H4 (cell line): Measurements from ENCODE around the gene ZNG1F. TPM values are rescaled to one million over a fixed set of nuclear protein-coding genes. Genes with fewer than 3 reads are reported as not detected.
"Not testable (repeated sequence)": the region's sequence is repeated elsewhere in the genome, so short reads cannot be mapped to it uniquely, and the experiment has no call there.

Experiments
- DNase-seq: peaks from one replicate; pipeline ENCODE4 v3.0.0-alpha.2; 2015; ENCODE audit warnings: low spot score
- total RNA-seq: library from RNA; depleted of rRNA; stranded (reverse); fragments of >200 nt; shearing (Covaris generic); gene quantifications from 2 replicates; pipeline ENCODE4 v1.2.3, GENCODE V29; 2014; rRNA removed

The ZNG1F gene
- 2.7 and 14.8 TPM in 2 replicates for total RNA-seq

DNA sequence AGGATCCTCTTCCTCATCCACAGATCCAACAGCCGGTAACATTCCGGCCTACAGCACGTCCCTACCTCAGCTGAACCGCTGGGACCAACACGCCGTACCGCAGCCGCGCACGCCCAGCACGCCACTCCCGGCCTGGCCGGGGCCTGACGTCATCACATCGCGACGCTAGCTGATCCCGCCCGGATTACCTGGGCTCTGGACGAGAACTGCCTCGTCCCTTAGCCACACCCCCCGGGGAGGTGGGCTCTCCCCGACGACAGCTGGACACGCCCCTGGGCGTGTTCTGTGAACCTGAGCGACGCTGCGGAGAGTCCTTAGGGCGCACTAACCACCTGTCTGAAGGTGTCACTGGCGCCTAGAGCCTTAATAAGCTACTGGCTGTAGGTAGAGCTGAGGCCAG is at the start of gene ZNG1F:
ZNG1F (minus strand) TSS at position 101 of the 400 bp plus-strand sequence; CDS start at position 42, 59 bp downstream.
- not testable (repeated sequence) for DNase-seq

DNA sequence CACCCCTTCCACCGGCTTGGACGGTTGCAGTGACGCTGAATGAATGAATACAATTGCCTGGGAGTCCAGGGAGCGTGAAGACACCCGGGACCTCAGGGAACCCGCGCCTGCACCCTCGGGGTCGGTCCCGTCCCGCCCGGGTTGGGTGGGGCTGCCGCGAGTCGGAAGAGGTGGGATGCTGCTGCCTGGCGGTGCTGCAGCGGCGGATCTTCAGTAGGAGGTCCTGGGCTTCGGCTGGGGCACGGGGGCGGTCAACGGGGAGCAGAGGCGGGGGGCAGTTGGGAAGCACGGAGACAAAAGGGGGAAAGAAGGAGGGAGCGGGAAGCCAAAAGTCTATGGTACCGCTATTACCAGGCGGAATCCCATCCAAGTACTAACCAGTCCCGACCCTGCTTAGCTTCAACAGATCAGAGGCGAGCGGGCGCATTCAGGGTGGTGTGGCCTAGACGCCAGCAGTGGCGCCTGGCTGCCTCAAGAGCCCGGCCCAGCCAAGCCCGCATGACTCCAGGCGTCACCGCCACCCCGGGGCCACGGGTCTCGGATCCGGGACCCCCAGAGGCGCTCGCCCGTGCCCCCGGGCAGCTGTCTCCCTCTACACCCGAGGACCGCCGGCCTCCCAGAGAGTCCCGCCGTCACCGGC is 48.1 kb upstream of the ZNG1F start:
- not testable (repeated sequence) for DNase-seq

GRCh38 chr9:41236486-41237109 is 47.5 kb upstream of the ZNG1F start:
- DNase-seq: not testable (repeated sequence)

DNA sequence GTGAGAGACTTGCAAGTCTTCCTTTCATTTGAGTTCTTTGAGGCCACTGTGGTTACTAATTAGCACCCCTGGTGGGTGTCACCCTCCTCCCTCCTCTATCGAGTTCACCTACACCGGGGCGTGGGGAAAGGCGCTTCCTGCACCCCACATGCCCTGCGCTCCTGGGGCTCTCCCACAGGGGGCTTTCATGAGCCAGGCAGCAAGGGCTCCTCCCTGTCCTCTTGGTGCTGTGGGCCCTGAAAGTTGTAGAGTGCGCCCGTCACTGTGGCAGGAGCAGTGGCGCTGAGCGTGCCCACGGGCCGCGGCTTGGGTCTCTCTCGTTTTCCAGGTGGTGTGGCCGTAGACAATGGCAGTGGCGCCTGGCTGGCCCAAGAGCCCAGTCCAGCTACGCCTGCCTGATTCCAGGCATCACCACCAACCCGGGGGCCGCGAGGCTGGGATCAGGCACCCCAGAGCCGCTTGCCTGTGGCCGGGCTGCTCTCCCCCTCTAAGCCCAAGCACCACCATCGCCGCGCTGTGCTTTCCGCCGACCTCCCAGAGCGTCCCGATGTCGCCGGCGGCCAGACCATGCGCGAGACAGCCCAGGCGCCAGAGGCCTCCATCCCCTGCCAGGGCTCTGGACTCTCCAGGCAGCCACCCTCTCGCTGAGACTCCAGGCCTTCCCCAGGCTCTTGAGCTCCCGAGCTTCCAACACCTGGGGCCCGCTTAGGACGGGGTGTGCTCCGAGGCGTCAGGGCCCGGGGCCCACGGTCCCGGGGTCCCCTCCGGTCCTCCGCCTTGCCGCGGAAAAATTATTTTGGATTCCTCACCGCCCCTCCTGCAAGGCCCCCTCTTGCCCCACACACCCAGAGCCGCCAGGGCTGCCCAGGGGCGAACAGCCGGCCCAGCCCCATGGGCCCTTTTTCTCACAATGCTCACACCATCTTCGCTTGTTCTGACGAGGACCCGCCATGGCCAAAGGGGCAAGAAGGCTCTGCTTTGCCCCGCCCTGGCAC is 46.0 kb upstream of the ZNG1F start:
- DNase-seq: not testable (repeated sequence)

DNA sequence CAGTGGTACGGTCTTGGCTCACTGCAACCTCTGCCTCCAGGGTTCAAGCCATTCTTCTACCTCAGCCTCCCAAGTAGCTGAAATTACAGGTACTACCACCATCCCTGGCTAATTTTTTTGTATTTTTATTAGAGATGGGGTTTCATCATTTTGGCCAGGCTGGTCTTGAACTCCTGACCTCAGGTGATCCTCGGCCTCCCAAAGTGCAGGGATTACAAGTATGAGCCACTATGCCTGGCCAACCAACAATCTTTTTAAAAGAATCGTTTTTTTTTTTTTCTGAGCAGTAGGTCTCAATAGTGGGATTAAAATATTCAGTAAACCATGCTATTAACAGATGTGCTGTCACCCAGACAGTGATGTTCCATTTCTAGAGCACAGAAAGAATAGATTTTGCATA is 45.1 kb upstream of the ZNG1F start:
- not testable (repeated sequence) for DNase-seq

DNA sequence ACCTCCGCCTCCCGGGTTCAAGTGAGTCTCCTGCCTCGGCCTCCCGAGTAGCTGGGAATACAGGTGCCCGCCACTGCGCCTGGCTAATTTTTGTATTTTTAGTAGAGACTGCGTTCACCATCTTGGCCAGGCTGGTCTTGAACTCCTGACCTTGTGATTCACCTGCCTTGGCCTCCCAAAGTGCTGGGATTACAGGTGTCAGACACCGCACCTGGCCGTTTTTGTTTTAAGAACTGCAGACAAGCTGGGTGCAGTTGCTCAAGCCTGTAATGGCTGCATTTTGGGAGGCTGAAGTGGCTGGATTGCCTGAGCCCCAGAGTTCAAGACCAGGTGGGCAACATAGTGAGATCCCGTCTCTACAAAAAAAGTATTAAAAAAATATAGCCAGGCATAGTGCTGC is 43.2 kb upstream of the ZNG1F start:
- not testable (repeated sequence) for DNase-seq

DNA sequence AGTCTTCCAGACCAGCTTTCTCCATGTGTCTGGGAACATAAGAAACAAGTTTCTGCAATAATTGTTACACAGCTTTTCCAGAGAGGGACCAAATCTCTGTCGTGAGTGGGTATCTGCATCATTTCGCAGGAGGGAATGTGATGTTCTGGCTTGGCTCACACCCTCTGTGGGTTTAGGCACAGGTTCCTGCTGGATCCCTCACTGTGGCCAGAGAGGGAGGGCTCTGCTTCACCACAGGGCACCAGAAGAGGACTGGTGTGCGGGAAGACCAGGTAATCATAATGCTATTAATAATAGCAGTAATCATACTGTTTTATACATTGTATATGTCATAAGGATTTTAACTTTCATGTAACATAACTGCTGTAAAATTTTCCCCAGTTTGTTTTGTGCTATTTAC is 41.3 kb upstream of the ZNG1F start:
- DNase-seq: peak; percentile 9

- peak; percentile 48 for DNase-seq
Measured at GRCh38 chr9:41229408-41230401, 40.6 kb upstream of the ZNG1F start.

GRCh38 chr9:41219831-41220230 is 30.7 kb upstream of the ZNG1F start:
- not testable (repeated sequence) for DNase-seq

- not testable (repeated sequence) for DNase-seq
Measured at GRCh38 chr9:41188439-41188838, 678 bp downstream of the ZNG1F start.

DNA sequence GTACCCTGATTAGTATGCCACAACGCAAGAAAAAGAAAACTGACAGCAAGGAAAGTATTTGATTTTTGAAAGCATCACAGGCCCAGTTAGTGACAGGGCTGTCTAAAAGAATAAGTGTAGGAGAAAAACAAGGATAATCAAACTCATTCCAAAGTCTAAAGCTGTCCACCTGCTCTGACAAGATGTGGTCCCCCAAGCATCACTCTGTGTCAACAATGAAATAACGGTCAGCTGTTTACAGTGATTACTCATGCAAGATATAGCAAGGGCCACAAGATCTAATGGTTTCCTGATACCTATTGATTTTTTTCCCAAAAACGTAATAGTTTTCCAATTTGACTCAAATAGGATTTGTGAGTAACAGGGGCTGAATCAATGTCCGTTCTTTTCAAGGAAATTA is 14.1 kb downstream of the ZNG1F start:
- not testable (repeated sequence) for DNase-seq

- not testable (repeated sequence) for DNase-seq
Measured at GRCh38 chr9:41150116-41150515, 39.0 kb downstream of the ZNG1F start.

DNA sequence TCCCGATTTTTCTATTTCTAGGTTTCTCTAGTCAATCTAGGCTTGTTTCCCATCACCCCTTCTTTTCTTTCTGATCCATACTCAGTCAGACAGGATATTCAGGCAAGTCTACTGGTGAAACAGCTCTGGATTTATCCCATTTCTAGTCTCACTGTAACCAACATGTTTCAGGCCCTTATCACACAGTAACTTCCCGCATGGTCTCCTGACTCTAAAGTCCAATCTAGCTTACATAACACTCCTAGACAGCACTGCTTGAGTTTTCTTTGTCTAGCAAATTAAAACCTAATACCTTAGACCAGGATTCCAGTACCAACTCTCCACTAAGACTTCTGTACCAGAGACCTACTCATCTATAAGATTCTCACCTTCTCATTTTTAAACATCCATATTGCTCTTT is 47.2 kb downstream of the ZNG1F start:
- not testable (repeated sequence) for DNase-seq

DNA sequence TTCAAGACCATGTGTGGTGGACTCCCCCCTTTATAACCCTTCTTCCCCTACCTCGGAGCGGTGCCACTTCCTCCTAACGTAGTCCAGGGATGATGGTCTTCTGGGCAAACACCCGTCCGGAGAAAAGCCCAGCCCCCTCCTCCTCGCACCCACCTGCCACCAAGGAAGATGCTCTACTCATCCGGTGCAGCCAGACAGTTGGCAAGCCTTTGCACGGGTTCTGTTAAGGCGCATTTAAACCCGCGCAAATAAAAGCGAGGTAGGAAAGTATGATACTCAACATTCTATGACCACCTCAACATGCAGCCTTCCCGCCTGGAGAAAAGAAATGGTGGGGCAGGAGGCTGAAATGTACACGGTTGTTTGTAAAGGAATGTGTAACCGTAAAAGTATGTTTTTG is 60.5 kb downstream of the ZNG1F start, which contains the start of gene FOXD4L6:
FOXD4L6 (minus strand) TSS at position 101 of the 400 bp plus-strand sequence. CDS start 298 bp downstream, outside the sequence.
- DNase-seq: not testable (repeated sequence)

GRCh38 chr9:41126746-41127446 is 62.2 kb downstream of the ZNG1F start:
- not testable (repeated sequence) for DNase-seq

GRCh38 chr9:41125936-41126335 is 63.2 kb downstream of the ZNG1F start:
- DNase-seq: not testable (repeated sequence)

- DNase-seq: not testable (repeated sequence)
Measured at GRCh38 chr9:41125109-41125658, 63.9 kb downstream of the ZNG1F start.

DNA sequence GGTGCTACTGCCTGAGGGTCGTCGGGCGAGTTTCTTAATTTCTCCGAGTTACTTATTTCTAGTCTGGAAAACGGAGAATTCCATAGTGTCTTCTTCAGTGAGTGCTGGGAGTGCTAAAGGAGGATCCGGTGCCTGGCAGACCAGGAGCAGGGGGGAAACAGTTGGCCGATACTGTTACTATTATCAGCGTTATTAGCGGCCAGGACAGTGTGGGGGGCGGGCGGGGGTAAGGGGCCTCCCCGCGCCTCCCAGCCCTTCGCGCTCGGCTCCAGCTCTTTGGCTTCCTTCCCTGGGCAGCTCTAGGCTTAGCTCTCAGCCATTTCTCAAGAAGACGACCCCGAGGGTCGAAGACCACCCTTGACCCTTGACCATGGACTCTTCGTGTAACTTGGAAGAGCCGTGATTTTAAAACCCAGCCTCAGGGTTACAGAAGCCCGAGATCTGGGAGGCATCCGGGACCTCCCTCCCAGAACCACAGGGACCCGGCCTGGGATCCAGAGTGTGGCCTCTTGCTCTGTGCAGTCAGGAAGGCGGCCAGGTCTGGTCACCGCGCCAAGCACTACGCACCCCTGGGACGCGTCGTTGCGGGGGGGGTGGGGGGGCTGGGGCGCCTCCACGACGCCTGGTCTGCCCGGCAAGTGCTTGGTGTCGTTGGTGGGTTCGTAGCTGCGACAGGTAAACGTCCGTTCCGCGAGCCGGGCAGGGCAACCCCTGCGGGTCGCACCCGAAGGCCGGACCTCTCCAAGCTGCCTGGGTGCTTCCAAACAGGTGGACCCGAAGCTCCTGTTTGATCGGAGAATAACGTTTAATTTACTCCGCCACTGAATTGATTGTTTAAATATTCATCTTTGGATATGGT is 64.6 kb downstream of the ZNG1F start:
- DNase-seq: not testable (repeated sequence)

- not testable (repeated sequence) for DNase-seq
Measured at GRCh38 chr9:41123812-41124211, 65.3 kb downstream of the ZNG1F start.
